NCI-H748 treated with DMSO at 0.1 percent for 48 hours (cell line): ENCODE data around the gene KLK13.

Source experiments
- DNase-seq: peaks from one replicate; lab custom pipeline; 2025; lab: John Stamatoyannopoulos, UW

KLK13 gene

DNA sequence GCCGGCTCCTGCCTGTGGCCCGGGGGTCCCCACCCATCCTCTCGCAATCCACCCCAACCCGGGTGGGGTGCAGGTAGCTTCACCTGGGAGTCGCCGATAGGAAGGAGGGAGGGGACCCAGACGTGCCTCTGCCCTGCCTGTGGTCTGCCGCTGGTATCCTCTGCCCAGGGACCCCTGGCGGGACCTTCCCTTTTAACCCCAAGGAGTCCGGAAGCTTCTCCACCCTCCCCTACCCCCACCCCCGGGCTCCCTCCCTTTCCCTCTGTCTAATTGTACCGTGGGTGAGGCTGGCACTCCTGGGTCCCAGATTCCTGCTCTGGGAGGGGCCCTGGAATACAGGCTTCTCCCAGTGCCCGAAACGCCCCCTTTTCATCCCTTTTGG is 45.4 kb downstream of the KLK13 start, which contains the start of gene KLK10:
Gene KLK10 (minus strand): TSS at position 166 of the 382 bp plus-strand sequence. CDS start 579 bp downstream, outside the sequence.
- DNase-seq, result no peak

DNA sequence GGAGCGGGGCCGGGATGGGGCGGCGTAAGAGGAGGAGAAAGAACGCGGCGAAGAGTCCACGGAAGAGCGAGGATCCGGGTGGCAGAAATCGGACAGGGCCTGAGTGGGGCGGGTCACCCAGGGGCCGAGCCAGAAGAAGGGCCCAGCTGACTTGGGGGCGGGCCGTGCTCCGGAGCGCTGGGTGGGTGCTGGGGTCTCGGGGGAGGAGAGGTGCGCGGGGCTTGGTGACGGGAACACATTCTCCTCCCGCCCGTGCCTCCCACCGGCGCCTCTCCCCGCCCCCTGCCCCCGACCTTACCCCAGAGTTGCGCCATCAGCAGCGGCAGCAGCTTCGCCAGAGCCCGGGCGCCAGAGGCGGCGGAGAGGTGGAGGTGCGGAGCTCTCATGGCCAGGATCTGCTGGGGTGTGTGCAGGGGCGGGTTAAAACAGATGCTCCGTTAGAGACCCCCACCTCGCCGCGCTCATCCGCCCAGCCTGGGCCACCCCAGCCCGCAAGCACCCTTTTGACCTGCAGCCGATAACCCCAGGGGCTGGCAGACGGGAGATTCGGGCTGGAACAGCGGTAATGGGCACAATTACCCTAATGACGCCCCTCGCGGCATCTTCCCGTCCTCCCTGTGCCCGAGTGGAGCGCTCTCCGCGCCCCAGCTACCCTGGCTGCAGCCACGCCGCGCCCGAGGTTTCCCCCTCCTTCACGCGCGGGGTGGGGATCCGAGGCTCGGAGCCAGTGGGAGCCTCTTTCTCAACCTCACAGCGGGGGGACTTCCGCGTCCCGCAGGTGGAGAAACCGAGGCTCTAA is 45.9 kb downstream of the KLK13 start:
- DNase-seq, result no peak

DNA sequence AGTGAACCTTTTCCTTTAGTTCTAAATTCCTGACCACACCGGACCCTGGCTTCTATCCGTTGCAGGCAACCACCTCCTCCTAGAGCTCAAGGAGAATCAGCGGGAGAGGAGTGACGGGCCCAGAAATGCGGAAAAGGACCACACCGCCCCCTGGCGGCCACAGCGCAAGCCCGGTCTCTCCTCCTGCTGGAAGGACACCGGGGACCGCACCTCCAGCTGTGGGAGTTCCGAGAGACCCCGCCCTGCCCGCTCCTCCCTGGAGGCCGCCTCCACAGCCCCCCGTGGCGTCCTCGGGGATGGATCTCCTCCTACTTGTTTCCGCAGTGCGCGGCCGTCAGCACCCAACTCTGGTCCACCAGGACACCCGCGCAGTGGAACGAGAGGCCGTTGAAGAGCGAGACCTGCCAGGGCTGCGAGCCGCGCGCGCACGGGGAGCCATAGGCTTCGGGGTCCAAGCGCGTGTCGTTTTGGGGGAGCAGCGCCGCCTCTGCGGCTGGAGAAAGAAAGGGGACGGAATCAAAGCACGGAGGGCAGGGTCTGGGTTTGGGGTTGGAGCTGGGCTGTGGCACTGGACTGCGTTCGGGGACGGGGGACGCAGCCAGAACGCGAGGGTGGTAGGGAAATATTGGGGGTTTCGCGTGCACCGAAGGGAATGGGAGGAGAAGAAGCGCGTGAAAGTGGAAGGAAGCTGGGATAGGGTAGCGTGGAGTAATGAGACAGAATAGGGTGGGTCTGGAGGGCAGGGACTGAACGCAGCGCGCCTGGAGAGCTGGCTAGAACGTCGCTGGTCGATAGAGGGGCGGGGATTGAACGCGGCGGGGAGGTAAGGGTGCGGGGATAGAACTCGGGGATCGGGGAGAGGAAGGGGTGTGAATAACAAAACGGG is 47.9 kb downstream of the KLK13 start:
- peak; percentile 29 for DNase-seq

DNA sequence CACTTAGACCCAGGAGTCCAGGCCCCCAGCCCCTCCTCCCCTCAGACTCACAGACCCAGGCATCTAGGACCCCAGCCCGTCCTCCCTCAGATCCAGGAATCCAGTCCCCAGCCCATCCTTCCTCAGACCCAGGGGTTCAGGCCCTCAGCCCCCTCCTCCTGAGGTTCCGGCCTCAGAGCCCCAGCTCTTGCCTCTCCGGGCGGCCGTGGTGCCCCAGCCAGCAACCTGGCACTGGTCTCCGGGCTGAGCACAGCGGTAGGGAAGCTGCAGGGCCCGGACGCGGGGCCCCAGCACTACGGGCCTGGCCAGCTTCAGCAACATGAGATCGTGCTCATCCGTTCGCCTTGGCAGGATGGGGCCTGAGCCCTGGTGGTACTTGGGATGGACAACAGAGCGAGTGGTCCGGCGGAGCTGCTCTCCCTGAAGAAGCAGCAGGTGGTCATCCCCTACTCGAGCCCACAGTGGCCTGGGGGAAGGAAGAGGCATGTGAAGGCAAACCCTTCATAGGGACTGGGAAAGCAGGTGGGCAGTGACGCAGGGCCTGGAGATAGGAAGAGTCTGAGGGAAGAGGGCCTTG is 49.1 kb downstream of the KLK13 start:
- no peak for DNase-seq

DNA sequence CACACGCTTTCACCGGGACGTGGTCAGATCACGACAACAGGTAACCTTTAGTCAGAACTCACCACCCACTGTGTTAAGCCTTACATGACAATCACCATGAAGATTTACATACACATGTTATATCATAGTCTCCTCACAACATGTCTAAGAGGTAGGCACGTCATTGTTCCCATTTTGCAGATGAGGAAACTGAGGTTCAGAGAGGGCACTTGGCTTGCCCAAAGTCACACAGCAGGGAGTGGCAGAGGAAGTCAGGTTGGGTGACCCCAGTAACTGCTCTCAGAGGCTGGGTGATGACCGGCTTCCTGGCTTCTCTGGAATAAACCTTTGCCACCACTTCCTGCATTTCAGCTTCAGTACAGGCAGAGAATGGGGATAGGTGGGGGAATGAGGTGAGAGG is 50.6 kb downstream of the KLK13 start:
- no peak for DNase-seq

DNA sequence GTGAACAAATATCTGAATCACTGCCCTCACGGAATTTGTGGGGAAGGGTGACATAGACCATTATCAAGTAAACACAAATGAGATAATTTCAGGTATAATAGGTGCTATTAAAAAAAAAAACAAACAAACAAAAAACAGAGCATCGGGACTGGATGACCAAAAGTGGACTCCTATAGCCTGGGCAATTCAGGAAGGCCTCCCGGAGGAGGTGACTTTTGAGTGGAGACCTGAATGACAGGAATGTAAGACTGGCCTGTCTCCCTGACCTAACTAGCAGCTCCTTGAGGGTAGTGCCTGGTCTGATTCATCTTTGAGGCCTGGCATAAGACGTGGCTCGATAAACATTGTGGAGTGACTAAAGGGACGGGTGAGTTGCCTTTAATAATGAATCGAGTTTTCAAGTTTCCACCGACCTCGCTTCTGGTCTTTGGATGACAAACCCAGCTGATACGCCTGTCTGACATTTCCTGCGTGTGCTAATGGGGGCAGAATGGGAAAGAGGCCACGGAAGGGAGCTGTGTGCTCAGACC is 52.2 kb downstream of the KLK13 start:
- no peak for DNase-seq

DNA sequence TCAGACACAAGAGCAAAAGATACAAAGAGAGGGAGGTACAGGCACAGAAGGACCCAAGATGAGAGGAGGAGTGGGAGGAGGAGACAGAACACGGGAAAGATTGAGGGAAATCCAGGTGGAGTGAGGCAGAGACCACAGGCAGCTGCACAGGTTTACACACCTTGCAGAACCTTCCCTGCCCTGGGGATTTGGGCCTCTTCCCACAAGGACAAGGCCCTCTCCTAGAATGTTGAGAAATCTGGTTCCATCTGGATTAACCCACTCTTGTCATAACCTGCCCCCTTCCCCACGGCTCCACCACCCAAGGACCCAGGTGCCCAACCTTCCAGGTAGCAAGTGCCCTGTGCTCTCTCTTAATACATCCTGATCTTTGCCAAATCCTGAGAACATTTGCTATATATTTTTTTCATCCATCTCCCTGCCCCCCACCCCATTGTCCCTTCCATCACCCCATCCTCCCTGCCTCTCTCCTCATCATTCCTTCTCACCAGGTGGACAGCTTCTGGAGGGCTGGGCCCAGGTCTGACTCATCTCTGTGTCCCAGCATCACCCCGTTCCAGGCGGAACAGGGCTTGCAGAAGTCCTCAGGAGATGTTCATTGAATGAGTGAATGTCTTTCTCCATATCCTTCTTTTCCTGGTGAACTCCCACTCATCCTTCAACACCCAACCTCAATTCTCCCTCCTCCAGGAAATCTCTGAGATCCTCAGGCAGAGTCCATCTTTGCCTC is 54.7 kb downstream of the KLK13 start:
- DNase-seq, result no peak

DNA sequence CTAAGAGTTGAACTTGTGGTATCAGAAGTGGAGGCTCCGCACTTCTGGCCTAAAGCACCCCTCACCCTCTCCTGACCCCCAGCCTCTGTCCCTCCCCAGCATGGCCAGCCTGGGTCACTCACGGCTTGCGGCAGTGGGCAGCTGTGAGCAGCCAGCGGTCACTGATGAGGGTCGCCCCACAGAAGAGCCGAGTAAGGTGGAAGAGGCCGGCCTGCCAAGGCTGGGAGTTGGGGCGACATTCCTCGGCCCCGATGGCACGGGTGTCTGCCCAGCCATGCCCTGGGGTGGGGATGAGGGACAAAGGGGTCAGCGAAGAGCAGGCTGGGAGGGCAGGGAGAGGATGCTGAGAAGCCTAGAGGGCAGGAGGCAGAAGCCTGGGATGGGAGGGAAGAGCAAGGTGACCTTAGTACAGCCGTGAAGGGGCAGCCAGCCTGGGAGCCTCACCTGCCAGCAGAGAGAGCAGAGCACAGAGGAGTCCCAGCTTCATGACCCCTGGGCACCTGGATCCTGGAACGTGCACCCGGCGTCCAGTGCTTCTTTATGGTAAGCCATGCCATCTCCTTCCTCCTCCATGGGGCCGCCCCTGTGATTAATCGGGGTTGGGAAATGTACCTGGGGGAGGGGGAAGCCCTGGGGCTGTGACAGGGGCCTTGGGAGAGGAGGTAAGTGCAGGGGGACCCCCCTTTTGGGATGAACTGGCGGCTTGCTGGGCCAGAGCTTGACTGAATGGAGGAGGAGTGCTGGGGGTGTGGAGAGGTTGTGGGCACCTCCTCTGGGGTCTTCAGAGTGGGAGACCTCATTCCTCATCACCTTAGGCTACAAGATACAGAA is 55.6 kb downstream of the KLK13 start:
- no peak for DNase-seq

DNA sequence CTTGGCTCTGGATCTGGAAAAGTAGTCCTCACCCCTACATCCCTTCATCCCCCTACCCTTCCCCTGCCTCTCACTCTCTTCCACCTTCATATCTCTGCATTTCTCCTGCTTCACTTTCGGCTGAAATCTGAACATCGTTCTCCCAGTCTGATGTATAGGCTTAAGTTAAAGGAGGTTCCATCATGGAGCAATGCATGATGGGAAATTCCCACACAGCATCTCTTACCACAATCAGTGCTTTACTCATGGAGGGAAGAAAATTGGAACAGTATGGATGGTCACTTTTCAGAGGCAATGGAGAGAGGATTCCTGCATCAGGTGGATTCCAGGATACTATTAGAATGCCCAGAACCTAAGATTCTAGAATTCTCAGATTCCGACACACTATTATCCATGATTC is 57.4 kb downstream of the KLK13 start:
- no peak for DNase-seq

DNA sequence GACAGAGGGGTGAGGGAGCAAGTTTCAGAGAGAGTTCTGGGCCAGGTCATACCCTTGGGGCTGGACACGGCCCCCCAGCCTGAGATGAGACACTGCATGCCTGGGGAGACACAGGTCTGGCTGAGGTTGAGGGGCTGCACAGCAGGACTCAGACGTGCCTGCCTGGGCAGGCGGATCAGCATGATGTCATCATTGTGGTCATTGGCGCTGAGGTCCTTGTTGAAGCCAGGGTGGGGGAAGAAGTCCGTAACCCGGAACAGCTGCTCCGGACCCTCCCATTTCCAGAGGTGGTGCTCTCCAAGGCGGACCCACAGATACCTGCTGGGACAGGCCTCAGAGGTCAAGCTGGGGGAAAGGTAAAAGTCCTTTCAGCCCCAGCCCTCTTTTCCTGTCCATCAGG is 58.5 kb downstream of the KLK13 start:
- DNase-seq, result no peak
